ENCODE data around the gene DSTYK.

Gene DSTYK

DNA sequence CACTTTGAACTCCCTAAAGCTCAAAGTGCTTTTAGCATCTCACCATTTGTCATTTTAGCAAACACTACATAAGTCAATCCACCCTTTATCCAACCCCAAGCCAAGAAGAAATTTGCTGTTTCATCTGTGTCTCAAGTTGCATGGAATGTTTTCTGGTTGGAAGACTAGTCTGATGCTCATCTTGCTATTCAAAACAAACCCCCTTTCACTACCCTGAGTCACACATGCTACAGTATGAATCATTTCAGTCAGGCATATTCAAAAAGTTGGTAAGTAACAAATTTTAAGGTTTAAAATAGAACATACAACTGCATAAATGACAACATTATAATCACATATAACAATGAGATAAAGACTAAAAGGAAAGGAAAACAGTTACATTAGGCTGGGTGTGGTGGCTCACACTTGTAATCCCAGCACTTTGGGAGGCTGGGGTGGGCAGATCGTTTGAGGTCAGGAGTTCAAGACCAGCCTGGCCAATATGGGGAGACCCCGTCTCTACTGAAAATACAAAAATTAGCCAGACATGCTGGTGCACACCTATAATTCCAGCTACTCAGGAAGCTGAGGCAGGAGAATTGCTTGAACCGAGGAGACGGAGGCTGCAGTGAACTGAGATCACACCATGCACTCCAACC is 38.7 kb downstream of the DSTYK start:
- H3K27ac ChIP-seq, result peak overlapping the region; percentile 74
- in situ Hi-C loops (cut with HindIII; ENCODE audit: low pct_ligation_motif_present, low sequenced_read_pairs), result no loop called here
- H3K4me3 ChIP-seq (ENCODE audit: low read depth, low read length), result no peak overlapping the region
- TF ChIP-seq, protein P1, sequence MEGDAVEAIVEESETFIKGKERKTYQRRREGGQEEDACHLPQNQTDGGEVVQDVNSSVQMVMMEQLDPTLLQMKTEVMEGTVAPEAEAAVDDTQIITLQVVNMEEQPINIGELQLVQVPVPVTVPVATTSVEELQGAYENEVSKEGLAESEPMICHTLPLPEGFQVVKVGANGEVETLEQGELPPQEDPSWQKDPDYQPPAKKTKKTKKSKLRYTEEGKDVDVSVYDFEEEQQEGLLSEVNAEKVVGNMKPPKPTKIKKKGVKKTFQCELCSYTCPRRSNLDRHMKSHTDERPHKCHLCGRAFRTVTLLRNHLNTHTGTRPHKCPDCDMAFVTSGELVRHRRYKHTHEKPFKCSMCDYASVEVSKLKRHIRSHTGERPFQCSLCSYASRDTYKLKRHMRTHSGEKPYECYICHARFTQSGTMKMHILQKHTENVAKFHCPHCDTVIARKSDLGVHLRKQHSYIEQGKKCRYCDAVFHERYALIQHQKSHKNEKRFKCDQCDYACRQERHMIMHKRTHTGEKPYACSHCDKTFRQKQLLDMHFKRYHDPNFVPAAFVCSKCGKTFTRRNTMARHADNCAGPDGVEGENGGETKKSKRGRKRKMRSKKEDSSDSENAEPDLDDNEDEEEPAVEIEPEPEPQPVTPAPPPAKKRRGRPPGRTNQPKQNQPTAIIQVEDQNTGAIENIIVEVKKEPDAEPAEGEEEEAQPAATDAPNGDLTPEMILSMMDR (IDR thresholded peaks at IDR 0.05; ENCODE audit: low read depth, low read length, missing control alignments), result no peak
- peak; percentile 94 for DNase-seq
- H3K36me3 ChIP-seq (replicated peaks), result peaks cover 4% of the 10 kb centered on the region
- H3K27me3 ChIP-seq (replicated peaks), result no peaks in the 10 kb centered on the region

DNA sequence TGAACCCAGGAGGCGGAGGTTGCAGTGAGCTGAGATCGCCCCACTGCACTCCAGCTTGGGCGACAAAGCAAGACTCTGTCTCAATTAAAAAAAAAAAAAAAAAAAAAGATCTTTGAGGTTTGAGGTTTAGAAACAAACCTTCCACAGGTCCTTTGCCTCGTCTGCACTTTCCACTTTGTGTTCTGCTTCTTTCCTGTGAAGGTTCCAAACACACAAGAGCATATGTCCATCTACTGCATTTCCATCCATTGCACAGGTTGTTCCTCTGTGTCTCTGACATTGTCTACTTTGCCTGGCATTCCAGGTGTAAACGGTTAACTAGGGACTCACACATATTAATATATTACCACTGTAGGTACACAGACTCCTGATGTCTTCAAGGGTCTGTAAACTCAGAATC is 40.1 kb downstream of the DSTYK start:
- TF ChIP-seq, protein P1 (IDR thresholded peaks at IDR 0.05; ENCODE audit: low read depth, low read length, missing control alignments), result no peak
- no peaks in the 10 kb centered on the region for H3K27me3 ChIP-seq (replicated peaks)
- H3K36me3 ChIP-seq (replicated peaks), result peaks cover 4% of the 10 kb centered on the region
- H3K4me3 ChIP-seq (ENCODE audit: low read depth, low read length), result no peak overlapping the region
- H3K27ac ChIP-seq, result no peak overlapping the region
- in situ Hi-C loops (cut with HindIII; ENCODE audit: low pct_ligation_motif_present, low sequenced_read_pairs), result no loop called here
- no peak for DNase-seq

DNA sequence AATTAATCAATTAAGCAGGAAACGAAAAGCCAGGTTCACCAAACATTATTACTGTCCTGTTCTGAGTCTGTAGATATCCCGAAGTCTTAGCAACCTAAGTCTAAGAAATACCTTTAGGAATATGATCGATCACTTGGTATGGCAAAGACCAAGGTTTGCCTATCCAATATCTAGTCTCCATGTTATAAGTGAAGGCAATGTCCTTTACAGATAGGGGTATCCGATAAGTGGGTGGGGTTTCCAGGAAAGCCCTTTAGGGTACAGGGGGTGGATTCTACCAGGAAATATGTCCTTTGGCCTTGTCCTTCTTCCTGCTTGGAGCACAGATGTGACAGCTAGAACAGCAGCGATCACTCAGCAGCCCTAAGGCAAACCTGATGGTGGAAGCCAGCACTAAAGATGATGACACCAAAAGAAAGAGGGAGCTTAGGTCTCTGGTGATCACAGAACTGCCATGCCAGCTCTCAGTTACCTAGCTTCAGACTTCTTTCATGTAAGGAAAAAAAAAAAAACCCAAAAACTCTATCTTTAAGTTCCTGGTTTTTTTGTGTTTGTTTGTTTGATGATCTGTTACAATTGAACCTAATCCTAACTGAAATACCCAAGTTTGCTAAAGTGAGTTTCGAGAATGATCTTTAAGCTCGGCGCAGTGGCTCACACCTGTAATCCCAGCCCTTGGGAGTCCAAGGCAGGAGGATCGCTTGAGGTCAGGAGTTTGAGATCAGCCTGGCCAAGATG is 40.8 kb downstream of the DSTYK start:
- no peak for DNase-seq
- in situ Hi-C loops (cut with HindIII; ENCODE audit: low pct_ligation_motif_present, low sequenced_read_pairs), result no loop called here
- no peak overlapping the region for H3K27ac ChIP-seq
- TF ChIP-seq, protein P1 (IDR thresholded peaks at IDR 0.05; ENCODE audit: low read depth, low read length, missing control alignments), result no peak
- H3K27me3 ChIP-seq (replicated peaks), result no peaks in the 10 kb centered on the region
- no peak overlapping the region for H3K4me3 ChIP-seq (ENCODE audit: low read depth, low read length)
- peaks cover 4% of the 10 kb centered on the region for H3K36me3 ChIP-seq (replicated peaks)

DNA sequence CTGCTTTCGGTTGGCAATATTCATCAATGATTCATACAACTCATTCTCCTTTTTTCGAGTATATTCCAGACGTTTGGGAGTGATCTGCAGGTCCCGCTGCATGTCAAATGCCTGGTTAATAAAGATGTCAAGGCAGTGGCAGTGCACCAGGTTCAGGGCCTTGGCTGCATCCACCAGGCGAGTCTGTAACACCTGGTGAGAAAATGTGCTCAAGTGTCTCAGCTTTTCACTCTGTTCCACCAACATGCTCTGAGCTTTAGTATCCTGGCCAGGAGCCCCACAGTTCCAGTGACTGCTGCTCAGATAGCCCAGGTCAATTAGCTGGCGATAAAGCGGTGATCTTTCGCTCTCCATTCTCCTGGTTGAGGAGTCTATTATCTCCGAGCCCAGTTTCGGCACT is 42.3 kb downstream of the DSTYK start:
- peaks cover 4% of the 10 kb centered on the region for H3K36me3 ChIP-seq (replicated peaks)
- in situ Hi-C loops (cut with HindIII; ENCODE audit: low pct_ligation_motif_present, low sequenced_read_pairs), result no loop called here
- no peak overlapping the region for H3K27ac ChIP-seq

DNA sequence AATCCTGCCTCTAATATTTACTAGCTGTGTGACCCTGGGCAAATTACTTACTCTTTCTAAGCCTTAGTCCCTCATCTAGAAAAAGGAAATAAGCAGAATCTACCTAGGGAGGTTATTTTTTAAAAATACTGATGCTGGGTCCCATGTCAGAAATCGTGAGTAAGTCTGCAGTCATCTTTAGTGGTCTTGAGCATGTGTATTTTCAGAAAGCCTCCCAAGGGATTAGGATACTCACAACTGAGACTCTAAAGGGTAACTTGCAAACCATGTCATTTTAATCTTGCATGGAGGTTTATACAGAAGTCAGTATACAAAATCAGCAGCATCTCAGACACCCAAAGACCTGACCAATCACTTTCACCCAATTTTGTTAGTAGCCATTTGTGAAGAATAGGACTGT is 43.2 kb downstream of the DSTYK start:
- H3K36me3 ChIP-seq (replicated peaks), result peaks cover 9% of the 10 kb centered on the region

More for the DNA sequence above, 42.3 kb downstream of the DSTYK start:
- Histone ChIP-seq H3K27me3 (replicated peaks) (no peaks in the 10 kb centered on the region), H3K4me3 (ENCODE audit: low read depth, low read length) (no peak overlapping the region)
- DNase-seq, result no peak
- TF ChIP-seq, protein P1 (IDR thresholded peaks at IDR 0.05; ENCODE audit: low read depth, low read length, missing control alignments), result no peak

More for the DNA sequence above, 43.2 kb downstream of the DSTYK start:
- H3K27me3 ChIP-seq (replicated peaks), result no peaks in the 10 kb centered on the region
- DNase-seq, result no peak
- H3K4me3 ChIP-seq (ENCODE audit: low read depth, low read length), result no peak overlapping the region
- in situ Hi-C loops (cut with HindIII; ENCODE audit: low pct_ligation_motif_present, low sequenced_read_pairs), result no loop called here
- TF ChIP-seq, protein P1 (IDR thresholded peaks at IDR 0.05; ENCODE audit: low read depth, low read length, missing control alignments), result no peak
- no peak overlapping the region for H3K27ac ChIP-seq
